DMS79 treated with DMSO at 0.1 percent for 48 hours (cell line): Measurements from ENCODE around the gene LITAF.
"Not testable (repeated sequence)": the region's sequence is repeated elsewhere in the genome, so short reads cannot be mapped to it uniquely, and the experiment has no call there.

ENCODE experiments used
- DNase-seq: peaks from one replicate; lab custom pipeline; 2025; lab: John Stamatoyannopoulos, UW

Gene LITAF

DNA sequence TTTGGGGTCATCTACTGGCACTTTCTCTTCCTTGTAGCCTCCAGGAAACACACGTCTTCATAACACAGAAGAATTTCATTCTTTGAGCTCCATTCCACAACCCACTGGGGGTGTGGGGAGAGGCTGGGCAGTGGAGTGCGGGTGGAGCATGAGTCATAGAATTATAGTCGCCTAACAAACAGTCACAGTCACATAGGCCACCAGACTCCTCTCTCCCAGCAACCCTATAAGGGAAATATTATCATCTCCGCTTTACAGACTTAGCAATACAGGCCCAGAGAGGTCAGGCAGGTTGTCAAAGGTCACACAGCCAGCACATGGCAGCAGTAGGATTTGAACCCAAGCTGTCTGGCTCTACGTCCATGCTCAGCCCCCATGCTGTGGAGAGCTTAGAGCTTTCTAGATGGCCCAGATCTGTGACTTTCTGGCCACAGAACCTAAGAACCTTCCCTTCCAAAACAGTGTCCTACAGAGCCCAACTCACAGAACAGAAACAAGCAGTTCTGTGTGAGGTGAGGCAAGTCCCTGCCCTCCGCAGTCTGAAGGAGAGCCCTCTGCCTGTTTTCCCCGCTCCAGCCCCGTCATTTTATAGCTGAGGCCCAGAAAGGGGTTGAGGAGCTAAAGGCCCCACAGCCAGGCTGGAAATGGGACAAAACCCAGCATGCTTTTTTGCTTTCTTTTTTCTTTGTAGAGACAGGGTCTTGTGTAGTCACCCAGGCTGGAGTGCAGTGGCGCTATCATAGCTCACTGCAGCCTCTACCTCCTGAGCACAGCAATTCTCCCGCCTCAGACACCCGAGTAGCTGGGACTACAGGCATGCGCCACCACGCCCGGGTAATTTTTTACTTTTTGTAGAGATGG lies 10.7 kb upstream of the LITAF start:
- no peak for DNase-seq

DNA sequence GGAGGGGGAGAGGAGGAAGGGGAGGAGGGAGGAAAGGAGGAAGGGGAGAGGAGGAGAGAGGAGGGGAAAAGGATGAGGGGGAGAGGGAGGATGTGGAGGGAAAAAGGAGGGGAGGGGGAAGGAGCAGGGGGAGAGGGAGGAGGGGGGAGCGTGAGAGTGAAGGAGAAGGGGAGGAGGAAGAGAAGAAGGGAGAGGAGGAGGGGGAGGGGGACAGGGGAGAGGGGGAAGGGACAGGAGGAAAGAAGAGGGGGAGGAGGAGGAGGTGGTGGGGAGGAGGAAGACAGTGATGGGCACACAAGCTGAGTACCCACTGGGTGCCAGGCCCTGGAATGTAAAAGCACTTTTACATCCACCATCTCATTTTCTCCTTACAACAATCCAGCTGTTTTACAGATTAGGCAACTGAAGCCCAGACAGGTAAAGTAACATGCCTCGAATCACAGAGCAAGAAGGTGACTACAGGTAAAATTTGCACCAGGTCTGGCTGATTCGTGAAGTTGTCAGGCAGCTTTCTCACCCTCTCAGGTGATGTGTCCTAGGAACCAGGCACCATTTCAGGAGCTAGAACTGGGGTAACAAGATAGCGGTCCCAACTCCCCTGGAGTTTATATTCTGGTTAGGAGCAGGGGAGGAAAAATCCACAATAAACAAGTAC lies 10.0 kb upstream of the LITAF start:
- no peak for DNase-seq

DNA sequence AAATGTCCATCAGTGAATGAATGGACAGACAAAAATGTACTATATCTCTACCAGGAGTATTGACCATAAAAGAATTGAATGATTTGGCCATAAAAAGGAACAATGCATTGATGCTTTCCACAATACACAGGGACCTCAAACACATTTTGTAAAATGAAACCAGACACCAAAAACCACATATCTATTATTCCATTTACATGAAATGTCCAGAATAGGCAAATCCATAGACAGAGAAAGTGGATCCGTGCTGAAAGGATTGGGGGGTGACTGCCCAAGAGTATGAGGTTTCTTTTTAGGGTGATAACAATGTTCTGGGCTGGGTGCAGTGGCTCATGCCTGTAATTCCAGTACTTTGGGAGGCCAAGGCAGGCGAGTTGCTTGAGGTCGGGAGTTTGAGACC lies 6.9 kb upstream of the LITAF start:
- no peak for DNase-seq

DNA sequence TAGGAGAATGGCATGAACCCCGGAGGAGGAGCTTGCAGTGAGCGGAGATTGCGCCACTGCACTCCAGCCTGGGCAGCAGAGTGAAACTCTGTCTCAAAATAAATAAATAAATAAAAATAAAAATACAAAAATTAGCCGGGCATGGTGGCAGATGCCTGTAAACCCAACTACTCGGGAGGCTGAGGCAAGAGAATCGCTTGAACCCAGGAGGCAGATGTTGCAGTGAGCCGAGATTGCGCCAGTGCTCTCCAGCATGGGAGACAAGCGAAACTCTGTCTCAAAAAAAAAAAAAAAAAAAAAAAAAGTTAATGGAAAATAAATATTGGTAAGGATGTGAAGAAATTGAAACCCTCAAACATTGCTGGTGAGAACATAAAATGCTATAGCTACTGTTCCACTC lies 6.4 kb upstream of the LITAF start:
- not testable (repeated sequence) for DNase-seq

DNA sequence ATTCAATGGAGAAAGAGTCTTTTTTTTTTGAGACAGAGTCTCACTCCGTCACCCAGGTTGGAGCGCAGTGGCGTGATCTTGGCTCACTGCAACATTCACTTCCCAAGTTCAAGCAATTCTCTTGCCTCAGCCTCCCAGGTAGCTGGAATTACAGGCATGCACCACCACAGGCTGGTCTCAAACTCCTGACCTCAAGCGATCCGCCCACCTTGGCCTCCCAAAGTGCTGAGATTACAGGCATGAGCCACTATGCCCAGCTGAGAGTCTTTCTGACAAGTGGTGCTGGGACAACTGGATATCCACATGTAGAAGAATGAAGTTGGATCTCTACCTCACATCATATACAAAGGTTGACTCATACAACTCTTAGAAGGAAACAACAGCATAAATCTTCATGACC lies 4.9 kb upstream of the LITAF start:
- DNase-seq, result not testable (repeated sequence)

DNA sequence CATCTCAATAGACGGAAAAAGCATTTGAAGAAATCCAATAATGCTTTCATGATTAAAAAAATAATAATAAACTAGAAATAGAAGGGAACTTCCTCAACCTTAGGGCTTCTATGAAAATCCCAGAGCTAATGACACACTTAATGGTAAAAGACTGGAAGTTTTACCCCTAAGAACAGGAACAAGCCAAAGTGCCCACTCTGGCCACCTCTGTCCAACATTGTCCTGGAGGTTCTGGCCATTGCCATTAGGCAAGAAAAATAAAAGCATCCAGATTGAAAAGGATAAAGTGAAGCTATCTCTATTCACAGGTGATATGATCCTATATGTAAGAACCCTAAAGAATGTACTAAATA lies 2.5 kb upstream of the LITAF start:
- no peak for DNase-seq

DNA sequence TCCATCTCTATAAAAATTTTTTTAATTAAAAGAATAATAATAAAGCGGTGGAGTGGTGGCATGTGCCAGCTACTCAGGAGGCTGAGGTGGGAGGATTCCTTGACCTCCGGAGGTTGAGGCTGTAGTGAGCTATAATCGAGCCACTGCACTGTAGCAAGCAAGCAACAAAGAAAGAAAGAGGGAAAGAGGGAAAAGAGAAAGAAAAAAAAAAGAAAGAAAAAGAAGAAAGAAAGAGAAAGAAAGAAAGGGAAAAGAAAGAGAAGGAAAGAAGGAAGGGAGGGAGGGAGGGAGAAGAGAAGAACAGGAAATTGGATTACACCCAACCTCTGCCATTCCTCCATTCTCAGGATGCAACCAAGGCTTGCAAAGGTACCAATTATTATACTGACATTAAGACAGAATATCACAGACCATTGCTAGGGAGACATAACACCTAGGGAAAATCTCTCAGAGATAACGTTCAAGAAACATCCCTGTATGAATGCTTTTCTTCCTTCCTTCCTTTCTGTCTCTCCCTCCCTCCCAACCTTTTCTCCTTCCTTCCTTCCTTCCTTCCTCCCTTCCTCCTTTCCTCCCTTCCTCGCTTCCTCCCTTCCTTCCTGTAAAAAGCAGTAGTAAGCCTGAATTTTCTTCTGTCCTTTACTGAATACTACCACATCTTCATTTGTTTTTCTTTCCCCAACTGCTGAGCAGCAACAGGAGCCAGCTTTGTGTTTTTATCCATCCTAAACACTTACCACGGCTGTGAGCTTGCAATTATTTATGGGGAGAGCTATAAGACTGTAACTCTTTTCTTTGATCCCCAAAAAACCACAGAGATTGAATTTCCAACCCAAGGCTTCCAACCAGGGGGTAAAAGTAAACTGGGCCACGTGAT lies 1.8 kb upstream of the LITAF start:
- DNase-seq, result no peak

DNA sequence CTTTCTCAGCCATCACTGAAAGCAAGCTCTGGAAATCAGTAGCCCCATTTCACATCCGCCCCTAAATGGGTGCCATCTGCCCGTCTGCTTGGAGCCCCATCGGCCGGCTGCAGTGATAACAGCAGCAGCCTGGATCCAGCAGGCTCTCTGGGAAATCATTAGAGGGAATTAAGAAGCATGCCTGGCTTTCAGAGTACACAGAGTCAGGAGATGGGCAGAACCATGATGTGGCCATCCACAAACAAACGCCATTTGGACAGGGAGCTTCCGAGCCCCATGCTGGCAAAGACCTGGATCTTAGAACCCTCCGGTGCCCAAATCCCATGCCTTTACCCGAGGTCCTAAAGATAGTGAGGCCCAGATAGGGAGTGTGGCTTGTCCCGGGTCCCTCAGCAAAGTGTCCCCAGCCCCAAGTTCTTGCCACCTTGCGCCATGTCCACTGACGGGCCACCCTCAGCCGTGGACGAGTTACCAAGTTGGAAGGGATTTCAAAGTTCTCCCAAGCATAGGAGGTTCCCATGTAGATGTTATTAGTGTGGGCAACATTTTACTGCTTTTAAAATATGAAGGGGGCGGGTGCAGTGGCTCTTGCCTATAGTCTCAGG lies 1.0 kb upstream of the LITAF start:
- no peak for DNase-seq

DNA sequence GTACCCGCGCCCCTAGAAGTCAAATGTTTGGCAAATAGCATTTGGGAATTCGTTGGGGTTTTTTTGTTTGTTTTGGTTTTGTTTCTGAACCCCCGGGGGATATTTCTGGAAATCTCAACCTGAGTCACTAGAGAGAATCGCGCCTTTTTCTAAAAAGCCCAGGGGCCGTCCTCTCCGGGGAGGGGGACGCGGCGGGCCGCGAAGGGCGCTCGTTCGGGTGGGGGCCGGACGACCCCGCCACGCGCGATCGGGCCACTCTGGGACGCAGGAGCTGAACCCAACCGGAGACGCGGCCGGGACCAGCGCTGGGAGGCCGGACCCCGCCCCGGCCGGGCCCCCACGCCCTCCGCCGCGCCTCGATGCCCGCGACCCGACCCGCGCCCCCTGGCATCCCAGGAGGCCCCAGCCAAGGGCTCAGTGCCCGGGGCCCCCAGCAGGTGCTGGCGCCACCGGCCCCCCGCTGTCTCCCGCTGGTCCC lies 302 bp downstream of the LITAF start:
- no peak for DNase-seq

DNA sequence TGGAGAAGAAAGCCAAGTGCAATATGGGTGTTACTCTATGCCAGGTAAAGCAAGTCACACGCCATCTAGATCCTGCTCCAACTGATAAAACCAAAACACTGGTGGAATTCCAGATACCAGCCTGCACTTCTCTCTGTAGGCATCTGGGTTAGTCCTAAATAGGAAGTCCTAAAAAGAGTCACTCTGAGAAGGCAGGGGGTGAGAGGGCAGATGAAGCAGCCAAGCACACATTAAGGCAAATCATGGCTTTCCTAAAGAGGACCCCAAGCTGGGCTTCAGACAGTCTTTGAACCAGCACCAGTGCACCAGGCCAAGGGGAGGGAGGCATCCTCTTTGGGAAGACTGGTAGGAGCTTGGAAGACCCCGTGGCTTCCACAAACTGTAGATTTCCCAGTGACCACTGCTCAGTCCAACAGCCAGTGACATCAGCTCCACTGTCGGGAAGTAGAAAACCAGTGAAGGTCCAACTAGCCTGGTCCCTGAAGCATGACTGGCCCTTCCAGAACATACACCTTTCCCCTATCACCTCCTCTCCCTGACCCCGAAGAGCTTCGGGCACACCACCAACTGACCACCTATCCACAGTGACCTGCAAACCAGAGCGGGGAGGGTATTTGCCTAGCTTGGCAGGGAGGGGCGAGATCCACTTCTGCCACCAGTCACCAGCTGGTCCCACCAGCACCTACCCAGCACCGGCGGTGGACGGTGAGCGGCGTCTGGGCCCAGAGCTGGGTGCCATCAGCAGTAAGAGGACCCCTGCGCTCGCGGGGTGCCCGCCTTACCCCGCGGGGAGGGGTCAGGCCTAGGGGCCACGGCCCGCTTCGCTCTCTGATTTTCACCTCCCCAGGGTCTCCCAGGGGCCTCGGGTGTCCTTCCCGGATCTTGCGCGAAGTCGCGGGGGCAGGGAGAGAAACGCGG lies 1.0 kb downstream of the LITAF start:
- DNase-seq, result no peak

DNA sequence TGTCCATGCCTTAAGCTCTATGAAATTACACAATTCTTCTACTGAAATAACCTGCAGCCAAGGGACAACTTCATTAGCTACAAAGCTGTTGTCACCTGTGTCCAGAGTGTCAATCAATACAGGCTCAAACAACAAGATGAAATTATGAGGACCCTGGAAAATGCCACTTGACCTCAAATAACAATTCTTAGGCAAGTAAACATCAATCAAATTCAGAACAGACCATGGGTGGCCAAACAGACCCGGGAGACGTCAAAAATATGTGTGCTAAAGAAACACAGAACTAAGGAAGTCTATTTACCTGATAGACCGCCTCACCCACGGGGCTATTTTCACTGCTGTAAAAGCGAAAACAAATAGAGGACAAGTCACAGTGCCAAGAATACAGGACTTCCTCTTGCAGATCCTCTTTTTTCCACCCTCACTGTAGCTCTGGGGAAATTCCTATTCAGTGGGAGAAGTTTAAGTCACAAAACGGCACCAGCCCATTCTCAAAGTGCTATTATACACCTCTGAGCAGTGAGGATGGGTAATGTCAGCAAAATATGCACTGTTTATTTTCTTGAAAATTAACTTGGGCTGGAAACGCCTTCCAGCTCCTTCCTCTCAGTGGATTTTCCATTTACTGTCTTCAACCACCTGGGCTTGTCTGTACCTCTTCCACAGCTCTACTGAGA lies 2.7 kb downstream of the LITAF start:
- DNase-seq, result no peak

DNA sequence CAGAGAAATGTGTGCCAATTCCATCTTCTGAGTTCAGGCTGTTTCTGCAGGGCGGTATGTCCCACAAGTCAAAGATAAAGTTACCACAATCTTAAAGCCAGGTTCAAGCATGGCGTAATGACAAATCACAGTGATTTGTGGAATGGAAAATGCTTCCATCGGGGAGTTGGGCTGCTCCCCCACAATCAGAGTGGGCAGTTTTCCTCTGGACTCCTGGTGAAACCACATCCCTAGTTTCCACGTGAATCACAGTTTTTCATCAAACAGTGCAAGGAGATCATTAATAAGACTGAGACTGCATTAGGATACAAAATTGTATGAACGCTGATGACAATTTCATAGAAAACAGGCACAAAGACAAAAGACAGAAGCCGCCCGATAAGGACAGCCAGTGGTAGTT lies 3.6 kb downstream of the LITAF start:
- no peak for DNase-seq

DNA sequence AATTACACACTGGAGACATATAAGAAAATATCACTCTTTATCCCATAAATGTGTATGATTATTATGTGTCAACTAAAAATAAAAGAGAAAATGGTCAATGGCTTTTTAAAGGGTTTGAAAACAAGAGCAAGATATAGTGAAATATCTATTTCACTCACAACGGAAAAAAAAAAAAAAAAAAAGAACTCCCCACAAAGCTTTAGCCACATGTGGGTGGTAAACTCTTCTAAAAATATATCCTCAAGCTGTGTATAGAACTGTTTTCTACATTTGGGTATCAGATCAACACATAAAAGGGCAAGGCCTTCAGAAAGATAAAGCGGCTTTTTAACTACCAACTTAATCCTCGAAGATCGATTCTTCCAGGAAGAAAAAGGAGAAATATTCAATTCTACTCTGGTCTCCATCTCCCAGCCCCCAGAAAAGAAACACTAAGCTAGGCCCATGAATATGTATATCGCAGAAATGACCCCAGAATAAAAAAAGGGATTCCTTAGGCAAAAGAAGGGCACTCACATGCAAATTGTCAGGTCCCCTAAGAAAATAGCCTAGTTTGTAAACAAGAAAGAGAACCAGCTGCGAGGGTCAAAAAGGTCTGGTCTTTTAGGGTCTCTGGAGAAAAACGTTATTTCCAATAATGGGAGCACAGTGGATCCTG lies 4.4 kb downstream of the LITAF start:
- DNase-seq, result no peak

DNA sequence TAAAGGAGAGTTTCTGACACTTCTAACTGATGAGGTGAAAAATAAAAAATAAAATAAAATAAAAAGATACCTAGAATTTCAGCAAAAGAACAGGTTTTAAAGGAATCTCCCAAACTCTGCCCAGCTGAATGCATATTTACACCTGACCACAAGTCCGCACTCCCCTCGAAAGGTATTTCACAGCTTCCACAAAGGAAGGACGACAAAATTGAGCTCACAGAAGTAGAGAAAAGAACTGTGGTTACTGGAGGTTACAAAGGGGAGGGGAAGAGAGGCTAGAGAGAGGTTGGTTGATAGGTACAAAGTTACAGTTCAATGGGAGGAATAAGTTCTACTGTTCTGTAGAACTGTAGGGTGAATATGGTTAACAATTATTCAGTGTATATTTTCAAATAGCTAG lies 5.0 kb downstream of the LITAF start:
- no peak for DNase-seq

DNA sequence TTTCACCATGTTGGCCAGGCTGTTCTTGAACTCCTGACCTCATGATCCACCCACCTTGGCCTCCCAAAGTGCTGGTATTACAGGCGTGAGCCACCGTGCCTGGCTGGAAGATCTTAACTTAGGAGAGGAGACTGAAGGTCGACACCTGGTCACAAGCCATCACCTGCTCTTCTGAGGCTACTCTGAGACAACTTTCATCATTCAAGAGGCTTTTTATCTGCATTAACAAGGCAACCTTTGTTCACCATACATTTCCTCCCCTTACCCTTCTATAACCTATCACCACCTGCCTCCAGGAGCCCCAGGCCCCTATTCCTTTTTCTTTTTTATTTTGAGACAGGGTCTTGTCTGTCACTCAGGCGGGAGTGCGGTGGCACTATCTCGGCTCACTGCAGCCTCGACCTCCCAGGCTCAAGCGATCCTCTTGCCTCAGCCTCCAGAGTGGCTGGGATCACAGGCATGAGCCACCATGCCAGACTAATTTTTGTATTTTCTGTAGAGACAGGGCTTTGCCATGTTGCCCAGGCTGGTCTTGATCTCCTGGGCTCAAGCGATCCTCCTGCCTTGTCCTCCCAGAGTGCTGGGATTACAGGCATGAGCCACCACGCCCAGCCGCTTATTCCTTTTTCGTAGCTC lies 6.2 kb downstream of the LITAF start:
- DNase-seq, result no peak

DNA sequence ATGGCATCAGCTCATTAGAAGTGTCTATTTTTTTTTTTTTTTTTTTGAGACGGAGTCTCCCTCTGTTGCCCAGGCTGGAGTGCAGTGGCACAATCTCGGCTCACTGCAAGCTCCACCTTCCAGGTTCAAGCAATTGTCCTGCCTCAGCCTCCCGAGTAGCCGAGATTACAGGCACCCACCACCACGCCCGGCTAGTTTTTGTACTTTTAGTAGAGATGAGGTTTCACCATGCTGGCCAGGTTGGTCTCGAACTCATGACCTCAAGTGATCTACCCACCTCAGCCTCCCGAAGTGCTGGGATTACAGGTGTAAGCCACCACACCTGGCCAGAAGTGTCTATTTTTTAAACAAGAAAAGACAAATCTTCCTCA lies 9.4 kb downstream of the LITAF start:
- DNase-seq, result not testable (repeated sequence)

DNA sequence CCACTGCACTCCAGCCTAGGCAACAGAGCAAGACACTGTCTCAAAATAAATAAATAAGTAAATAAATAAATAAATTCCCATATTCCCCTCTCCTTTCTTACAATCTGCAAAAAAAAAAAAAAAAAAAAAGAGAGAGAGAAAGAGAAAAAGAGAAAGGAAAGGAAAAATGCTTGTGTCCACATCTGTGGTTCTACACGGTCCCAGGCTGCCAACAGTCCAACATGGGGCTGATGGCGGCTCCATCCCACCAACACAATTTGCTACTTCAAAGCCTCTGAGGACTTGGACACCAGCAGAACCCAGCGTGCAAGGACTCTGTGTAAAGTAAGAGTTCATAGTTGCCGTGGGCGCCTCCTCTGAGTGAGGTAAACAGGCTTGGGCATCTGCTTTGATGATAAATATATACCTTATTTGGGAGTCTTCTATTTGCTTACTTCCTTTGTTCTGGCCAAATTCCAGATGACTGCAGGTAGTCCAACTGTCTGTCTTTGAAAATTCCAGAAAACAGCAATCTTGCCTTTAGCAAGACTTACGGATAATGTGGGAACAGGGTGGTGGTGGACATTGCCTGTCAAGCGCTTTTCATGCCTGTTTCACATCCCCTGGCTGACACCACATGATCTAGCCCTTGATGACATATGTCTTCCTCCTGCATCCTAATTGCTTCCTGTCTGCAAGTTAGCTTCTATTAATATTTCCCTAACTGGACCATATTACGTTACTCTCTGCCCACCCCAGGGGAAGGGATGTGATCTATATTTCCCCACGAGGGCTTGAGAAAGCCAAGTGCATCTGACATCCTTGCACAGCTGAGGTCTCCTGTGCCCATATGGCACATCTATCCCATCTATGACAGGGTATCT lies 10.1 kb downstream of the LITAF start:
- no peak for DNase-seq

DNA sequence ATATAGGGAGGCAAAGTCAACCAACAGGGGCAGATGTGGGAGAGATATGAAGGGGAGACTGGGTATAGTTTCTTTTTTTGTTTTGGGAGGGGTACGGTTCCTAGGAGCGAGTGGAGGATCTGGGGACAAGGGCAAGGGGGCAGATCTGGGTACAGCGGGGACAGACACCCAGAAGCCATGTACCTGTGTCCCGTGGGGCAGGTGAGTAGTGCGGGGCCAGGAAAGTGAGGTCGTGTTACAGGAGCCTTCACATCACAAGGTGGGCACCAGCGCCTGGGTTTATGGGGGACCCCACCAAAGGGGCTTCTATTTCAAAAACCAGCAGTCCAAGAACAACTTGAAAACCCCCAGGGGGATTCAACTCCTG lies 11.5 kb downstream of the LITAF start:
- DNase-seq, result no peak
